Measurements from ENCODE around the gene ABCB8.

DNA sequence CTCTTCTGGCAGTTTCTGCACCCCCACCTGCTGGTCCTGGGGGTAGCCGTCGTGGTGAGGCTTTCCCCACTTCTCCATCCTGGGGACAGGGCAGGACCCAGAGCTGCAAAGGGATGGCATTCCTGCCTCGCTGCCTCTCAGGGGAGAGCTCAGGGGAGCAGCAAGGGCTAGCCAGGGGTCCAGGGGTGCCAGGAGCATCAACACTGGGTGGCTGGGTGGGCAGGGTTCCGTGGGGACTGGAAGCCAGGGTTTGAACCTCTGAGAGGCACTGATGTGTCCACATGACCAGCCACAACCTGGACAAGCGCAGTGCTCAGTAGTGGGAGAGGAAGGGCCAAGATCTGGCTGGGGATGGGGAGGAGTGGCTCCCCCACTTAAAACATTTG, 5.6 kb downstream of the ABCB8 start:
- no peak for TF ChIP-seq POLR2A (IDR thresholded peaks at IDR 0.05)
- TF ChIP-seq, protein P1, sequence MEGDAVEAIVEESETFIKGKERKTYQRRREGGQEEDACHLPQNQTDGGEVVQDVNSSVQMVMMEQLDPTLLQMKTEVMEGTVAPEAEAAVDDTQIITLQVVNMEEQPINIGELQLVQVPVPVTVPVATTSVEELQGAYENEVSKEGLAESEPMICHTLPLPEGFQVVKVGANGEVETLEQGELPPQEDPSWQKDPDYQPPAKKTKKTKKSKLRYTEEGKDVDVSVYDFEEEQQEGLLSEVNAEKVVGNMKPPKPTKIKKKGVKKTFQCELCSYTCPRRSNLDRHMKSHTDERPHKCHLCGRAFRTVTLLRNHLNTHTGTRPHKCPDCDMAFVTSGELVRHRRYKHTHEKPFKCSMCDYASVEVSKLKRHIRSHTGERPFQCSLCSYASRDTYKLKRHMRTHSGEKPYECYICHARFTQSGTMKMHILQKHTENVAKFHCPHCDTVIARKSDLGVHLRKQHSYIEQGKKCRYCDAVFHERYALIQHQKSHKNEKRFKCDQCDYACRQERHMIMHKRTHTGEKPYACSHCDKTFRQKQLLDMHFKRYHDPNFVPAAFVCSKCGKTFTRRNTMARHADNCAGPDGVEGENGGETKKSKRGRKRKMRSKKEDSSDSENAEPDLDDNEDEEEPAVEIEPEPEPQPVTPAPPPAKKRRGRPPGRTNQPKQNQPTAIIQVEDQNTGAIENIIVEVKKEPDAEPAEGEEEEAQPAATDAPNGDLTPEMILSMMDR (IDR thresholded peaks at IDR 0.05) = no peak
